ENCODE measurements around the gene PDE9A. TPM values are rescaled to one million over a fixed set of nuclear protein-coding genes. Genes with fewer than 3 reads are reported as not detected.

Gene PDE9A
- total and polyA plus RNA-seq, 9 donors = 6.0 to 11.3 (median 9.3) TPM

DNA sequence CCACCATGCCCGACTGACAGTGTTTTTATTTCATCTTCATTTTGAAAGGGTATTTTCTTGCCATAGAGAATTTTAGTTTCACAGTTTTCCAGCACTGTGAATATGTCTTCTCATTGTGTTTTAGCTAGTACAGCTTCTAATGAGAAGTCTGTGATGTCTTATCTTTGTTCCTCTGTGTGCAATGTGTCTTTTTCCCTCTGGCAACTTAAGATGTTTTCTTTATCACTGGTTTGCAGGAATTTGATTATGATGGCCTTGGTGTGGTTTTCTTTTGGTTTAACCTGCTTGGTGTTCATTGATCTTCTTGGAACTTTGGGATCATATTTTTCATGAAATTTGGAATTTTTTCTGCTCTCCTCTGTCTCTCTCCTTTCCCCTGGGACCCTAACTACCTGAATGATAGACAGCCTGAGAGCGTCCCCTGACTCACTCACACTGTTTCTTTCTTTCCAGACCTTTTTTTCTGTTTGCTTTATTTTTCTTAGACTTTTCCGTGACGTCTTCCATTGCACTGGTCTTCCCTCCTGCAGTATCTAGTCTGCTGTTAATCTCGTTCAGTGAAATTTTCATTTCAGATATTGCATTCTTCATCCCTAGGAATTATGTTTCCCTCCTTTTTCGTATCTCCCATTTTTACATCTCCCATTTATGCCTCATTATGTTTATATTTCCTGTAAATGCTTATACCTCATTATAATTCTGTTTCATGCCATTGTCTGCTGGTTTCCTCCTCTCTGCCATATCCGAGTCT, 48.5 kb downstream of the PDE9A start:
- DNase-seq = no peak
- no peak overlapping the region for H3K4me3 ChIP-seq (ENCODE audit: low read length)
- peaks cover 5% of the 10 kb centered on the region for H3K9me3 ChIP-seq (replicated peaks; ENCODE audit: control insufficient read depth, low read depth, low read length)
- H3K4me1 ChIP-seq (ENCODE audit: control insufficient read depth, insufficient read depth, low read length) = no peaks in the 10 kb centered on the region
- H3K27me3 ChIP-seq (ENCODE audit: control insufficient read depth, insufficient read depth, low read length) = no peaks in the 10 kb centered on the region
- no peak overlapping the region for H3K27ac ChIP-seq (ENCODE audit: low read length)
- peaks cover 5% of the 10 kb centered on the region for H3K36me3 ChIP-seq (ENCODE audit: control insufficient read depth, insufficient read depth, low read length)
- 96% methylated on average over 4 of the region's 7 CpGs for WGBS (ENCODE audit: insufficient coverage)

DNA sequence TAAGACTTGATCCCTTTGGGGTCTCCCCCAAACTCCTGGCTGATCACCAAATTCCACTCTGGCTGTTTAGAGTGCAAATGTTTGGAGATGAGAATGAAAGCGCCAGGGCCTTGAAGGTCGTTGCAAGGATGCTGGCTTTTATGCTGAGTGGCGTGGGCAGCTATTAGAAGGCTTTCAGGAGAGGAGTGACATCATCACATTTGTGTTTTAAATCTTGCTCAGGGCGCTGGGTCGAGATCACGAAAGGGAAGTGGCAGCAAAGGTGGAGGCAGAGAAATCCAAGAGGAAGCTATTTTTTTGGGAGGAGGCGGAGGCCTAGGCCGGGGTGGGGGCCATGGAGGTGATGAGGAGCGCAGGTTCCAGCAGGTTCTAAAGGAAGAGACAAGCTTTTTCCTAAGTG, 49.3 kb downstream of the PDE9A start:
- H3K4me3 ChIP-seq (ENCODE audit: low read length) = no peak overlapping the region
- H3K36me3 ChIP-seq (ENCODE audit: control insufficient read depth, insufficient read depth, low read length) = peaks cover 3% of the 10 kb centered on the region
- H3K27me3 ChIP-seq (ENCODE audit: control insufficient read depth, insufficient read depth, low read length) = no peaks in the 10 kb centered on the region
- H3K9me3 ChIP-seq (replicated peaks; ENCODE audit: control insufficient read depth, low read depth, low read length) = peaks cover 5% of the 10 kb centered on the region
- DNase-seq = no peak
- WGBS (ENCODE audit: insufficient coverage) = 90% methylated on average over 9 of the region's 9 CpGs
- H3K4me1 ChIP-seq (ENCODE audit: control insufficient read depth, insufficient read depth, low read length) = no peaks in the 10 kb centered on the region
- no peak overlapping the region for H3K27ac ChIP-seq (ENCODE audit: low read length)

DNA sequence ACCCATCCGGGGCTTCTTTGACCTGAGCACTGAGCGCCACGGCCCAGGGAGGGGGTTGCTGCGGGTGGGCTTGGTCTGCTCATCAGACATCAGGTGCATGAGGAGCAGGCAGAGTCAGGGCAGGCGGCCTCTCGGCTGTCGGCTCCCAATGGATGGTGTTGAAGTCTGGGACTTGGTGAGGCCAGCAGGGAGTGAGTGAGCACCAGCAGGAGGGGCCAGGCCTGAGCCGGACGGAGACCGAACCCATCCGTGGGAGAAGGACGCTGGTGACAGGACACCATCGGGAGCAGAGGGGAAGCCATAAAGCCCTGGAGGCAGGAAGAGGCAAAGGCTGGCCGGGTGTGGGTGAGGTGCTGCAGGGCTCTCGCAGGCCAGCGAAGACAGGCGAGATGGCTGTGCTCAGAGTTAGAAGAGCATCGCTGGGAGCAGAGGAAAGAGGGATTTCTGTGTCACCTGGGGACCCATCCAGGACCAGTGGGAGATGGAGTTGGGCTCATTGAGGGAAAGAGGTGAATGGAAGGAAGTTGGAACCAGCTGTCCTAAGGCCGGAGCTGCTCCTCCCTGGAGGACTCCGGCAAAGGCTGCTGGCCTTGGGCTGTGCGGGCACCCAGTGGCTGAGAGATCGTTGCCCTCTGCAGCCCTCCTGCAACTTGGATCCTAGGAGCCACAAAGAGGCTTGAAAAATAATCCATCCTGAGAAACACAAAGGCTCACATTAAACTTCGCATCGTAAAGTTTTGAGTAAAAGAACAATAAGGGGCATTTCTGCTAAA, 49.9 kb downstream of the PDE9A start:
- DNase-seq = no peak
- Histone ChIP-seq H3K9me3 (replicated peaks; ENCODE audit: control insufficient read depth, low read depth, low read length) (peaks cover 5% of the 10 kb centered on the region), H3K27me3 (ENCODE audit: control insufficient read depth, insufficient read depth, low read length) (no peaks in the 10 kb centered on the region), H3K36me3 (ENCODE audit: control insufficient read depth, insufficient read depth, low read length) (peaks cover under 1% of the 10 kb centered on the region), H3K4me3 (ENCODE audit: low read length) (no peak overlapping the region), H3K4me1 (ENCODE audit: control insufficient read depth, insufficient read depth, low read length) (no peaks in the 10 kb centered on the region), H3K27ac (ENCODE audit: low read length) (no peak overlapping the region)
- WGBS (ENCODE audit: insufficient coverage) = 86% methylated on average over 24 of the region's 24 CpGs

DNA sequence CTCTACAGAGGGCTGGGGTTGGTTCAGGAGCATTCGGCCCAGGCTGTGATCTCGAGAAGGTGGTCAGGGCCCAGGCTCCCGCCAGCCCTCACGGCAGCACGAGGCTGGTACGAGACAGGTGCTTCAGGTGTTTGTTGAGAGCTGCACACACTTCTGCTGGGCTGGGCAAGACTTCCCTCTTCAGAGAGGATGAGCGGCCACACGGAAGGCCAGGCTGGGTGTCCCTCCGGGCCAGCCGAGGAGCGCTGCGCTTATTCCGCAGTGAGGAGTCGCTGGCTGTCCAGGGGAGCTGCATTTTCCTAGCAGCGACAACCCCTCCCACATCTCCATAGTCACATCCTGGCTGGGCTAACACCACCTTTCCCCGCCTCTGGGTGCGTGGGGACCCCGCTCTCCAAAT, 50.5 kb downstream of the PDE9A start:
- no peaks in the 10 kb centered on the region for H3K4me1 ChIP-seq (ENCODE audit: control insufficient read depth, insufficient read depth, low read length)
- H3K36me3 ChIP-seq (ENCODE audit: control insufficient read depth, insufficient read depth, low read length) = no peaks in the 10 kb centered on the region
- H3K27ac ChIP-seq (ENCODE audit: low read length) = no peak overlapping the region
- peaks cover 5% of the 10 kb centered on the region for H3K9me3 ChIP-seq (replicated peaks; ENCODE audit: control insufficient read depth, low read depth, low read length)
- no peaks in the 10 kb centered on the region for H3K27me3 ChIP-seq (ENCODE audit: control insufficient read depth, insufficient read depth, low read length)
- 87% methylated on average over 15 of the region's 18 CpGs for WGBS (ENCODE audit: insufficient coverage)
- no peak for DNase-seq
- H3K4me3 ChIP-seq (ENCODE audit: low read length) = no peak overlapping the region

DNA sequence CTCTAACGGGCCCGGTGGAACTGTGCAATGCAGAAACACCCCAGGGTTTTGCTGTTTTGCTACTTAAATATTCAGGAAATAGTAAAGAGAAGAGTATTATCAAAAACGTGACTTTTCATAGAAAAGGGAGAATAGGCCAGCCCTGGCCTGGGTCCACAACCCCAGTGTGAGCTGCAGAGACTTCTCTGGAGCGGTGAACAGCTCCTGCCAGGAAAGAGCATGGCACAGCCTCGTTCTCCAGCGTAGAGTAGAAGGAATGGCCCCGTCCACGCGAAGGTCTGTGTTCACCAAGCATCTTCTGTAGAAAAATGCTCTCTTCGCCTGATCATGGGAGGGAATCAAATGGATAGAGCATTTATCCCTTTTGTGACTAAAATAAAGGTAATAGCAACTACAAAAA, 51.4 kb downstream of the PDE9A start:
- Histone ChIP-seq H3K4me3 (ENCODE audit: low read length) (no peak overlapping the region), H3K4me1 (ENCODE audit: control insufficient read depth, insufficient read depth, low read length) (no peaks in the 10 kb centered on the region), H3K27me3 (ENCODE audit: control insufficient read depth, insufficient read depth, low read length) (no peaks in the 10 kb centered on the region), H3K27ac (ENCODE audit: low read length) (no peak overlapping the region), H3K9me3 (replicated peaks; ENCODE audit: control insufficient read depth, low read depth, low read length) (peaks cover 5% of the 10 kb centered on the region), H3K36me3 (ENCODE audit: control insufficient read depth, insufficient read depth, low read length) (no peaks in the 10 kb centered on the region)
- no peak for DNase-seq
- WGBS (ENCODE audit: insufficient coverage) = 60% methylated on average over 2 of the region's 10 CpGs

DNA sequence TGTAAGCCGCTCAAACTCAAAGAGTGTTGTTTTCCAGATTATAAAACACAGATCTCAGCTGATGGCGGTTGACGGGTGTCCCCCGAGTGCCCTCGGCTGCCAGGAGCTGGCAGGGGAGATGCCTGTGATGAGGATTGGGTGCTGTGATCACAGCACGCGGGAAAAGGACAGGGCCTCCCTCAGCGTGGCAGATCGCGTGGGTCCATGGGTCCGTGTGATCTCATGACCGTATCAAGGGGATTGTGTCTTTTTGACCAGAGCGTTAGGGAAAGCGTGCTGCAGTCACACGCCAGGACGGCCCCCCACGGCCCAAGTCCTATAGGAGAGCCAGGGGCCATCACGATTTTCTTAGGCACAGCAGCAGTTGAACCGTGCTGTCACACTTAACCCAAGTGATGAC, 51.9 kb downstream of the PDE9A start:
- Histone ChIP-seq H3K36me3 (ENCODE audit: control insufficient read depth, insufficient read depth, low read length) (no peaks in the 10 kb centered on the region), H3K27me3 (ENCODE audit: control insufficient read depth, insufficient read depth, low read length) (no peaks in the 10 kb centered on the region), H3K9me3 (replicated peaks; ENCODE audit: control insufficient read depth, low read depth, low read length) (peaks cover 5% of the 10 kb centered on the region), H3K27ac (ENCODE audit: low read length) (no peak overlapping the region), H3K4me3 (ENCODE audit: low read length) (no peak overlapping the region), H3K4me1 (ENCODE audit: control insufficient read depth, insufficient read depth, low read length) (no peaks in the 10 kb centered on the region)
- no peak for DNase-seq
- 73% methylated on average over 18 of the region's 19 CpGs for WGBS (ENCODE audit: insufficient coverage)

DNA sequence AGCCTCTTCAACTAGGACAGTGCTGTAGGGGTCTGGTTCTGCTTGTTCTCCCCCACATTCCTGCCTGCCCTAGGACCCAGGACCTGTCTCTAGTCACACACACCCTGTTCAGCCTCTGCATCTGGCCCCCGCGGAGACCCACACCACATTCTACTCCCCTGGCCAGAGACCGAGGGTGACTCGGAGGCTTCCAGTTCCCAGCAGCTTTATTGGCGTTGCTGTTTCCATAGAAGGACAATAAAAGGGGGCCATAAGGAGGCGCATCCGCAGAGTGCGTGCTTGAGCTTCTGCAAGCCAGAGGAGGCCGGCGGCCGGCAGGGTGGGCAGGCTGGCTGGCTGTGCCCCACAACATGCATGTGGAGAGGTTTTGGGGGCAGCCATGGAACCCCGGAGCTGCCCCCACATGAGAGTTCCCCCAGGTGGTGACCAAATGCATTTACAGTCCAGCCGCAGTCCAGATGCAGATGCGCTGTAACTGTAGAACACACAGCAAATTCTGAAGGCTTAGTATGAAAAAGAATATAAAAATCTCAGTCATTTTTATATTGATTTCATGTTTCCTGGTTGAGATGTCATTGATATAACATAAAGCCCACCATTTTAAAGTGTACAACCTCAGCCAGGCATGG, 52.4 kb downstream of the PDE9A start:
- Histone ChIP-seq H3K9me3 (replicated peaks; ENCODE audit: control insufficient read depth, low read depth, low read length) (peaks cover 5% of the 10 kb centered on the region), H3K27ac (ENCODE audit: low read length) (no peak overlapping the region), H3K36me3 (ENCODE audit: control insufficient read depth, insufficient read depth, low read length) (no peaks in the 10 kb centered on the region), H3K4me1 (ENCODE audit: control insufficient read depth, insufficient read depth, low read length) (no peaks in the 10 kb centered on the region), H3K4me3 (ENCODE audit: low read length) (no peak overlapping the region), H3K27me3 (ENCODE audit: control insufficient read depth, insufficient read depth, low read length) (no peaks in the 10 kb centered on the region)
- no peak for DNase-seq
- WGBS (ENCODE audit: insufficient coverage) = 32% methylated on average over 10 of the region's 14 CpGs

DNA sequence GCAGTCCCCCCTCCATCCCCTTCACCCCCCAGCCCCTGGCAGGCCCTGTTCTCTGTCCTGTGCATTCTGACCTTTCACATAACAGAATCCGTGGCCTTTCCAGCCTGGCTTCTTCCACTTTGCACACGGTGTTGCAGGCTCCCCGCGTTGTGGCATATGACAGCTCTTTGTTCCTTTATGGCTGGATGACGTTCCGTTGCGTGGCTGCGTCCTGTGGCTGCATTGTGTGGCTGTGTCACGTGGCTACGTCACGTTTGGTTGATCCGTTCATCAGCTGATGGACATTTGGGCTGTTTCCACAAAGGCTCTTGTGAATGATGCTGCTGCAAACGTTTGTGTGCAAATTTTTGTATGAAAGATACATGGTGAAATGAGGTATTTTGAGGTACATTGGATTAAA, 53.3 kb downstream of the PDE9A start:
- Histone ChIP-seq H3K27me3 (ENCODE audit: control insufficient read depth, insufficient read depth, low read length) (no peaks in the 10 kb centered on the region), H3K27ac (ENCODE audit: low read length) (no peak overlapping the region), H3K4me3 (ENCODE audit: low read length) (no peak overlapping the region), H3K9me3 (replicated peaks; ENCODE audit: control insufficient read depth, low read depth, low read length) (peaks cover 4% of the 10 kb centered on the region), H3K4me1 (ENCODE audit: control insufficient read depth, insufficient read depth, low read length) (no peaks in the 10 kb centered on the region), H3K36me3 (ENCODE audit: control insufficient read depth, insufficient read depth, low read length) (no peaks in the 10 kb centered on the region)
- DNase-seq = no peak
- WGBS (ENCODE audit: insufficient coverage) = 90% methylated on average over 11 of the region's 13 CpGs

DNA sequence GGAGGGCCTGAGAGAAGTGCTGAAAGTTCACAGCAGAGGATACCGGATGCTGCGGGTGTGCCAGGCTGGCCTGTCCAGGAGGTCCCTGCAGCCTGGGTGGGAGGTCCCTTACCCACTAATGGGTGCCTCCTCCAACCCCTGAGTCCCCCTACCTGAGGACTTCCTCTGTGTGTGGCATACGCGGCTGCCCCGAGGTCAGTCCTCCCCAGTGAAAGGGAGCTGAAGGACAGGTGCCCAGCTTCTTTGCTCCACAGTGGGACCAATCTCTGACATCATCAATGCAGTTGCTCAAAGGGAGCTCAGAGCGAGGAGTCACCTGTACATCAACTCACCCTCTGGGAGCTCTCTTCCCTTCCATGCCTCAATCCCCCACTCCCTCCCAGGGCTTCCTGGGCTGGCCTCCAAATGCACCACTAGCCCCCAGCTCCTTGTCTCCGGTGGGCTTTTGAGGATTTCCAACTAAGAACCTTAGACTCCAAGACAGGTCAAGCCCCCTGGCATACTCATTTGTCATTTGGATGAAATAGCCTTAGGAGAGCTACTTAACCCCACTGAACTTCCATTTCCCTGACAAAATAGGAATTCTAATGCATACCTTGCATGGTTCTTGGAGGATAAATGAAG, 53.9 kb downstream of the PDE9A start:
- Histone ChIP-seq H3K27ac (ENCODE audit: low read length) (no peak overlapping the region), H3K9me3 (replicated peaks; ENCODE audit: control insufficient read depth, low read depth, low read length) (no peaks in the 10 kb centered on the region), H3K36me3 (ENCODE audit: control insufficient read depth, insufficient read depth, low read length) (no peaks in the 10 kb centered on the region), H3K4me3 (ENCODE audit: low read length) (no peak overlapping the region), H3K4me1 (ENCODE audit: control insufficient read depth, insufficient read depth, low read length) (no peaks in the 10 kb centered on the region), H3K27me3 (ENCODE audit: control insufficient read depth, insufficient read depth, low read length) (no peaks in the 10 kb centered on the region)
- WGBS (ENCODE audit: insufficient coverage) = 85% methylated on average over 3 of the region's 7 CpGs
- no peak for DNase-seq

DNA sequence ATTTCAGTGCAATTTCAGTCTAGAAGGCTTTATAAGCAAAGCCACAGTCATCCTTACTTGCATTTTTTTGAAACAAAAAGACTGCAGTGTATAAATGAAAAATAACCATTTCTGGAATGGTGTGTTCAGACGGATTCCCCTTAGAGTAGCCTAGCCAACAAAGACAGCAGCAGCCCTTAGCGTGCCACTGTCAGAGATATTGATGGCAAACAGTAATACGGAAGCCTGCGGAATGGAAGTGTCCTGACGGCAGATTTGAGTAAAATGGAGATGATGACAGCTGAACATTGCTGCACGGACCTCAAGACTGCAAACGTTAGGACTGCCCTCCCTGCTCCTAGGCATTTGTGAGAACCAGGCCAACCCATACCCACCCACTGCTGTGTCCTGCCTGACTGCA, 54.7 kb downstream of the PDE9A start:
- DNase-seq = no peak
- Histone ChIP-seq H3K4me3 (ENCODE audit: low read length) (no peak overlapping the region), H3K36me3 (ENCODE audit: control insufficient read depth, insufficient read depth, low read length) (no peaks in the 10 kb centered on the region), H3K27me3 (ENCODE audit: control insufficient read depth, insufficient read depth, low read length) (no peaks in the 10 kb centered on the region), H3K4me1 (ENCODE audit: control insufficient read depth, insufficient read depth, low read length) (no peaks in the 10 kb centered on the region), H3K9me3 (replicated peaks; ENCODE audit: control insufficient read depth, low read depth, low read length) (no peaks in the 10 kb centered on the region), H3K27ac (ENCODE audit: low read length) (no peak overlapping the region)
- 83% methylated on average over 6 of the region's 7 CpGs for WGBS (ENCODE audit: insufficient coverage)

Data from muscle of leg (tissue), 11 donors.